WTC11 (cell line): ENCODE results near the gene SDHAF1.

Experiments used
- CBFB ChIP-seq: sonication (generic); formaldehyde crosslinking; IDR thresholded peaks from 2 replicates; pipeline ENCODE4 v1.8.1; 2022; ENCODE audit warnings: mild to moderate bottlenecking, low read depth, missing genetic modification reagents
- CTCF ChIP-seq: fragments of 200-600 bp; IDR thresholded peaks from 2 replicates; pipeline ENCODE4 v1.8.0; 2022; ENCODE audit warnings: antibody characterized with exemption
- ETV6 ChIP-seq: sonication (generic); formaldehyde crosslinking; IDR thresholded peaks from 2 replicates; pipeline ENCODE4 v1.8.1; 2022; ENCODE audit warnings: mild to moderate bottlenecking, missing genetic modification reagents
- FOXJ3 ChIP-seq: sonication (generic); formaldehyde crosslinking; IDR thresholded peaks from 2 replicates; pipeline ENCODE4 v1.9.0; 2021; ENCODE audit warnings: missing genetic modification reagents, mild to moderate bottlenecking, borderline replicate concordance
- GABPB1 ChIP-seq: sonication (generic); formaldehyde crosslinking; IDR thresholded peaks from 2 replicates; pipeline ENCODE4 v1.8.1; 2023; ENCODE audit warnings: mild to moderate bottlenecking, missing genetic modification reagents
- NR3C1 ChIP-seq: sonication (generic); formaldehyde crosslinking; conservative IDR thresholded peaks from 2 replicates; pipeline ENCODE4 v1.8.1; 2023; ENCODE audit warnings: low read depth, mild to moderate bottlenecking, missing genetic modification reagents

- TF ChIP-seq CTCF (no peak), CBFB (no peak), NR3C1 (CRISPR knock-in tag) (no peak), ETV6 (CRISPR knock-in tag) (no peak), GABPB1 (CRISPR knock-in tag) (no peak), FOXJ3 (no peak)
These were observed 8.3 kb downstream of the SDHAF1 start for GRCh38 chr19:36003284-36003683.
